Activated gamma-delta T cell treated with anti-CD3 and anti-CD28 coated beads, Interleukin-2, amount 50 U/mL, for 16 hours (primary cell): ENCODE results near the gene SPEN.

Experiments
- DNase-seq: peaks from one replicate; pipeline ENCODE4 v3.0.0-alpha.2; 2020; ENCODE audit warnings: low read depth

SPEN gene

GRCh38 chr1:15947382-15948090, 100.0 kb downstream of the SPEN start:
- no peak for DNase-seq

- DNase-seq, result no peak
Observed at GRCh38 chr1:15948091-15948591, 100.6 kb downstream of the SPEN start.

GRCh38 chr1:15948595-15949452, 101.3 kb downstream of the SPEN start:
- peak; percentile 17 for DNase-seq

GRCh38 chr1:15949453-15950245, 102.1 kb downstream of the SPEN start:
- peak; percentile 86 for DNase-seq

- DNase-seq, result peak; percentile 38
Observed at GRCh38 chr1:15950302-15950701, 102.8 kb downstream of the SPEN start.

- peak; percentile 56 for DNase-seq
Observed at GRCh38 chr1:15950763-15951295, 103.3 kb downstream of the SPEN start.

- peak; percentile 42 for DNase-seq
Observed at GRCh38 chr1:15951341-15952153, 104.0 kb downstream of the SPEN start.

GRCh38 chr1:15952317-15953258, 105.1 kb downstream of the SPEN start:
- no peak for DNase-seq

GRCh38 chr1:15953294-15953771, 105.8 kb downstream of the SPEN start:
- DNase-seq, result no peak

GRCh38 chr1:15953791-15954241, 106.3 kb downstream of the SPEN start:
- DNase-seq, result no peak

- no peak for DNase-seq
Observed at GRCh38 chr1:15954316-15954715, 106.8 kb downstream of the SPEN start.

- DNase-seq, result no peak
Observed at GRCh38 chr1:15955552-15955951, 108.0 kb downstream of the SPEN start.

GRCh38 chr1:15956150-15956549, 108.6 kb downstream of the SPEN start:
- no peak for DNase-seq

GRCh38 chr1:15957221-15958095, 110.0 kb downstream of the SPEN start:
- DNase-seq, result no peak

- no peak for DNase-seq
Observed at GRCh38 chr1:15958111-15958510, 110.6 kb downstream of the SPEN start.

- no peak for DNase-seq
Observed at GRCh38 chr1:15958793-15959192, 111.3 kb downstream of the SPEN start.

GRCh38 chr1:15959424-15959823, 111.9 kb downstream of the SPEN start:
- DNase-seq, result no peak

GRCh38 chr1:15959827-15960446, 112.4 kb downstream of the SPEN start:
- no peak for DNase-seq
